HG02870 (cell line): ENCODE data around the gene SLC39A7.
"Not testable (repeated sequence)": the region's sequence is repeated elsewhere in the genome, so short reads cannot be mapped to it uniquely, and the experiment has no call there.

Experiments used
- ATAC-seq: cut with Tn5 transposase; IDR thresholded peaks from one replicate; pipeline ENCODE4 v1.9.1; 2021; ENCODE audit warnings: mild to moderate bottlenecking, moderate library complexity; ENCODE audit not compliant: unreplicated experiment

The SLC39A7 gene

DNA sequence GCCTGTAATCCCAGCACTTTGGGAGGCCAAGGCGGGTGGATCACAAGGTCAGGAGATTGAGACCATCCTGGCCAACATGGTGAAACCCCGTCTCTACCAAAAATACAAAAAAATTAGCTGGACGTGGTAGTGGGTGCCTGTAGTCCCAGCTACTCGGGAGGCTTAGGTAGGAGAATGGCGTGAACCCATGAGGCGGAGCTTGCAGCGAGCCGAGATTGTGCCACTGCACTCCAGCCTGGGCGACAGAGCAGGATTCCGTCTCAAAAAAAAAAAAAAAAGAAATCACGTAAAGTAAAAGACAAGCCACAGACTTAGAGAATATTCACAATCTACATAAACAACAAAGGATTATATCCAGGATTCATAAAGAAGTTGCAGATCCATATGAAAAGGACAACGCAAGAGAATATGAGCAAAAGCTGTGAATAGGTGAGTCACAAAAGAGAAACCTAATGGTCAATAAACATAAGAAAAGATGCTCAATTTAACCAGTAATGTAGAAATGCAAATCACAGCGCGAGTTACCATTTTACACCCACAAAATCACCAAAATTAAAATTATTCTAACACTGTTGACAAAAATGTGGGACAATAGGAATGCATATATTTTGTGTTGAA is 25.9 kb downstream of the SLC39A7 start:
- not testable (repeated sequence) for ATAC-seq

DNA sequence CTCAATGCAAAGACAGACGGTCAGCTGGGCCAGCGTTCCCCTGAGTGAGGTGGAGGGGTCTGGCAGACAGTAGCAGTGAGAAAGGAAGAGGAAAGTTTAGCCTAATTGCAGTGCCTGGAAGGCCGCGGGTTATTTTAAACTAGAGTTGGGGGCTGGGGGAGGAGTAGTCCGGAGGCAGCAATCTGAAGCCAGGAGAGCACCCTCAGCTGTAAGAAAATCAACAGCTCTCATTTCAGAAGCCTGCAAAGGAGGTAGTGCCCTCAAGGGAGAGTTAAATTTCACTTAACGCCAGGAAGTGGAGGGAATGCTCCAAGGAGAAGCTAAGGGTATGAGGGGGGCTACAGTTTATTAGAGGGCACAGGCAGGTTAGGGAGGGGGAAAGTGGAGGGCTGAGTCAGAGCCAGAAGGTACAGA is 34.6 kb downstream of the SLC39A7 start:
- ATAC-seq: no peak

DNA sequence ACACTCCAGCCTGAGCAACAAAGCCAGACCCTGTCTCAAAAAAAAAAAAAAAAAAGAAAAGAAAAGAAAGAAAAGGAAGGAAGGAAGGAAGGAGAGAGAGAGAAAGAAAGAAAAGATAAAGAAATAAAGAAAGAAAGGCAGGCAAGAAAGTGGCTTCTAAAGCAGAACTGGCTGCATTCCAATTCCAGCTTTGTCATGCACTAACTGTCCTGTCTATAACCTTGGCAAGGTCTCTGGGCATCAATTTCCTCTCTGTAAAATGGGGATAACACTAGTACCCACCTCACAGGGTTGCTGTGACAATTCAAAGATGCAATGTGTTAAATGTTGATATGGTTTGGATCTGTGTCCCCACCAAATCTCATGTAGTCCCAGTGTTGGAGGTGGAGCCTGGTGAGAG is 35.7 kb downstream of the SLC39A7 start:
- ATAC-seq: no peak

DNA sequence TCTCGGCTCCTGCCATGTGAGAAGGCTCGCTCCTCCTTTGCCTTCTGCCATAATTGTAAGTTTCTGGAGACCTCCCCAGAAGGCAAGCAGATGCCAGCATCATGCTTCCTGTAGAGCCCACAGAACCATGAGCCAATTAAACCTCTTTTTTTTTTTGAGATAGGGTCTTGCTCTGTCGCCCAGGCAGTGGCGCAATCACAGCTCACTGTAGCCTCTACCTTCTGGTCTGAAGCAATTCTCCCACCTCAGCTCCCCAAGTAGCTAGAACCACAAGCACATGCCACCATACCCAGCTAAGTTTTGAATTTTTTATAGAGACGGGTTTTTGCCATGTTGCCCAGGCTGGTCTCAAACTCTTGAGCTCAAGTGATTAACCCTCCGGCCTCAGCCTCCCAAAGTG is 36.2 kb downstream of the SLC39A7 start:
- no peak for ATAC-seq

DNA sequence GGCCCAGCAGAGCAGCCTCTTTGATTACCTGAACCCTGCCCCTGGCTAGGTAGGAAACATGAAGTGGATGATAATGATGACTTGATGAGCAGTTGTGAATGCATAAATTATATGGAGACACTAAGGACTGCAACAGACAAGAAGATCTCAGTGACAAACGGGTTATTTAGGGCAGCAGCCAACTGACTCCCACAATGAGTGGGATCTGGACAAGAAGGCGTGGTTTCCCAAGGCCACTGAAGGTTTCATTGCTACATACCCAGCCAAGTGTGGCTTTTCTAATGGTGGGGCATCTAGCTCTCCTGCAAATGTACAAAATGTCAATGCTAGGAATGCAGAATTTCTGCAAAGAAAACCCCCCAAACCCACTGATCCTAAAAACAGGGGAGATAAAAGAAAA is 37.1 kb downstream of the SLC39A7 start:
- no peak for ATAC-seq

DNA sequence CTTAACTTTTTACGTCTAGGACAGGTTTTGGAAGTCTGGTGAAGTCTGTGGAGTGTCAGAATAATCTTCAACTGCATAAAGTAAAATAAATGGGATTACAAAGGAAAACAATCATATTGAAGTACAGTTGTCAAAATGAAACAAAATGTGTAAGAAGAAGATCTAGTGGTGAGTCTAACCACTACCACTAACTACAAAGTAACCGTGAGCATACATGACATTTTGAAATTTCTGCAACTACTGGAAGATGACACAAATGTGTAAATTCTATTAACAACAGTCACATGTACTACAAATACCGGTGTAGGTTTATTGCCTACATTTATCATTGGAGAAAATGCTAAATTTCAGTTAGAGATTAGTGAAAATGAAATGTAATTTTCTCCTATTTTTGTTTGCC is 41.3 kb downstream of the SLC39A7 start:
- no peak for ATAC-seq

DNA sequence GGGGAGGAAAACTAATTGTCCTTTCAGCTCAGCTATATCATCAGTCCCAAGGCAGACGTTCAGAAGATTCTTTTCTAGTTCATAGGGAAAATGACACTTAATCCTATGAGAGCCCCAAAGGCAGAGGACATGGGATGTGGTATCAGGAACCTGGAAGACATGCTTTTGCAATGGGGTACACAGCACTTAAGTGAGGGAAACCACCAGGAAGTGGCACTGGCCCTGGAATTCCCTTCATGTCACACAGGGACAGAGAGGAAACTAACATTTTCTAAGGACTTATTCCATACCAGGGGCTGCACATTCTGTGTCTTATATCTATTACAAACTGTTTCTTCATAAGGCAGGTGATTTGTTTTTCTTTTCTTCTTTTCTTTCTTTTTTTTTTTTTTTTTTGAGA is 42.8 kb downstream of the SLC39A7 start:
- no peak for ATAC-seq

DNA sequence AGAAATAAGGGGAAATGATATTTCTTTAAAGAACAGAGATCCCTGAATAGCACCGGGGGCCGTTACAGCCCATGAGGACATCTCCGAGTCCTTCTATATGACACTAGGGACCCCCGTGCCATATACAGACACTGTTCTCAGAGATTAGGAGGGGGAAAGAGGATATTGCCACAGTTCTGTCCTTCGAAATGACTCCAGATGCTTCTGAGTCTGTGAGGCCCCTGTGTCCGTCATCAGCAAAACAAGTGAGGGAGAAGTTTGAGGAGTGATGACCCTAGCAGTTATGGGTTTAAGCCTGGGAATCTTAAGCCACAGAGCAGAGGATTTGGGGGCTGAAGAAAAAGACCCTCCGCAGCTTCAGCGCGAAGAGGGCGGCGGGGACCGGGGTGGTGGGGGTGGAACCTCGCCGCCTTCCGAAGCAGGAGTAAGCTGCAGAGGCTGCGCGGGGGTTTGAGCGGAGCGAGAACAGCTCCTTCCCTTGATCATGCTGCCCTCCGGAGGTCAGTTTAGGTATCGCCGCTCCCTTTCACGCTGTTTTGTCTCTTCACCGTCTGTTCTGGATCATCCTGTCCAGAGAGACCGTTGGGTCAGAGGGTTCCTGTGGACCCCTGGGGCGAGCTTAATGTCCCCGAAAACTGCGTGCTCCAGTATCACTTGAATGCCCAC is 47.4 kb downstream of the SLC39A7 start:
- ATAC-seq: no peak

DNA sequence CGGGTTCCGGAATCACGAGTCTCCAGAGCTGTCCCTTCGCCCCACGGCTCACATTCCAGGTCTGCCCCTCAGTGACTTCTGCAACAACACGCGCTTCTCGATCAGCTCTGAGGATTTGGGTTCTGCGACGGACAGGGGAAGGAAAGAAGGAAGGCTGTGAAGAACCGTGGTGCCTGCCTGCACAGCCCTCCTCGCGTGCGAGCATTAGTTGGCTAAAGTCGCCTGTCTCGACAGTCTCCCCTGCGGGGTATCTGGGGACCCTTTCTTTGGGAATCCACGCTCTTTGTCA is 47.9 kb downstream of the SLC39A7 start:
- no peak for ATAC-seq

DNA sequence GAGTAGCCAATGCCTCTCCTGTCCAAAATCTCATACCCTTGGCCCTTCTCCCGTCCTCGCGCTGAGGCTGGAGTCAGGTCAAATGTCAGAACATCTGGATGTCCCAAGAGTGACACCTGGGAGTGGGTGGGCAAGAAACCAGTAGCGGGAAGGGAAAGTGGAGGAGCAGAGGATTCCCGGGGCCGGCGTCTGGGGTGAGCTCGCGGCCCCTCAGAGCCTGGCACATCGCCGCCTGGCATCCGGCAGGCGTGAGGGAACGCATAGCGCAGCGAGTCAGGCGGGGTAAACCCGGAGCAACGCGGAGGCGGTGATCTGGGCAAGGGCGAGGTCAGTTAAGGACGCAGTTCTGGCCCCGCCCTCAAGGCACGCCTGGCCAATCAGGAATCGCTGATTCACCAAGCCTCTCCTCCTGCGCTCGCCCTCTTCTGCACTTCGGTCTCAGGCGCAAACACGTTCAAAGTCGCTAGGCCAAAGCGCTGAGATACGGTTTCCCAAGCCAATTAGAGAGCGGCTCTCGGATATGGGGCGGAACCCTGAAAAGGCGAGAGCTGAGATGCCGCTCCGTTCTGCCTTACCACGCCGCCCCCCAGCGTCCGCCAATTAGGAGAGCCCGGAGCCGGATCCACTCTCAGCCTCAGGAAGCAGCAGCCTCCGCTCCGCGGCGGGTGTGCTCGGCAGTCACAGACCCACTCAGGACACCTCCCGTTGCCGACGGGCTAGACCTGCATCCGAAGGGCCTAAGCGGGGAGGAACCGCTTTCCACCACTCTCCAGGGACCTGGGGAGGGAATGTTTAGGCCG is 48.5 kb downstream of the SLC39A7 start:
- ATAC-seq: peak; percentile 91

DNA sequence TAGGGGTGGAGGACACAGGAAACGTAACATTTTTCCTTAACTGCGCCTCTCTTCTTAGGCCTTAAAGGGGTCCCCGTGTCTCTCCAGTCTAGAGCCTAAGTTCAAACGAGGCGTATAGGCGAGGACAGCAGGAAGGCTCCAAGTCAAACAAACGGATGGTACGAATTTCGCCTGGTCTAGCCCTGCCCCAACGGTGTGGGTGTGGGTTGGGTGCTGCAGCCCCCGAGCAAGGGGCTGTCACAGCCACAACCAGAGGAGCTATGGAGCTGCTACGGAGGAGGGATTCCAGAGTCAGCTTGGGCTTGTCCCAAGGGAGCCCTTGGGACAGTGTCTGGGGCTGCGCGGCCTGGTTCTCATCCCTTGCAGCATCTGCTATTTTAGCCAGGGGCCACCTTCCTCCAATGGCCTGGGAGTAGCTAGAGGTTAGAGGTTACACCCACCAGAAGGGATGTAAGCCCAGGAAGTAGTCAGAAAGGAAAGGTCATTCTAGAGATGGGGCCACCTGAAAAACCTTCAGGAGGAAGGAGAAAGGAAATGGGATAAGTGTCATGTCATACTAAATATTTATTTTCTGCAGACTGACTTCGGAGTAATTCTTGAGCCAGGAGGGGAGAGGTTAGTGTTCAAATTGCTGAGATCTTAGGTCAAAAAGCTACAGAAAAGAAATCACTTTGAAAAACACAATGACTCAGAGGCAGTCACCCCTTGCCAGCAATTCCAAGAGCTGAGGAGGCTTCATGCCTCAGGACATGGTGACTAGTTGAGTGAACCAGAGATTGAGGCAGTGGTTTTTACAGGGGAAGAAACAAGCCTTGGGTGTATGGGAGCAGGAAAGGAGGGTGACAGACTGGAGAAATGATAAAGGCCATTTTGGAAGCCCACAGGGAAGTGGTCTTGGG is 49.3 kb downstream of the SLC39A7 start:
- no peak for ATAC-seq

DNA sequence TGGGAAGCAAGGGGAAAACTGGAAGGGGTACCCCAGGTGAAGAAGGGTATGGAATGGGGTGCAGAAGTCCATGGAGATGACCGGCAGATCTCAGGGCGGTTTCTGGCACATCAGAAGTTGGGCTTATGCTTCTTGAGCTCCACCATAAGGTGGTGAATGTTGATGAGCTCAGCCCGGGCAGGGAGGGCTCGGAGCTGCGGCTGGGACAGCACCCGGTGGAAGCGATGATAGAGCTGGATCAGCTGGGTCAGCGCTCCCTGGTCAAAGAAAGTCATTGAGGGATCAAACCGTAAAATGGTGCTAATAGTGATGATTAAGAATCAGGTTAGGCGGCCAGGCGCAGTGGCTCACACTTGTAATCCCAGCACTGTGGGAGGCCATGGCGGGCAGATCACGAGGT is 50.1 kb downstream of the SLC39A7 start:
- ATAC-seq: no peak

DNA sequence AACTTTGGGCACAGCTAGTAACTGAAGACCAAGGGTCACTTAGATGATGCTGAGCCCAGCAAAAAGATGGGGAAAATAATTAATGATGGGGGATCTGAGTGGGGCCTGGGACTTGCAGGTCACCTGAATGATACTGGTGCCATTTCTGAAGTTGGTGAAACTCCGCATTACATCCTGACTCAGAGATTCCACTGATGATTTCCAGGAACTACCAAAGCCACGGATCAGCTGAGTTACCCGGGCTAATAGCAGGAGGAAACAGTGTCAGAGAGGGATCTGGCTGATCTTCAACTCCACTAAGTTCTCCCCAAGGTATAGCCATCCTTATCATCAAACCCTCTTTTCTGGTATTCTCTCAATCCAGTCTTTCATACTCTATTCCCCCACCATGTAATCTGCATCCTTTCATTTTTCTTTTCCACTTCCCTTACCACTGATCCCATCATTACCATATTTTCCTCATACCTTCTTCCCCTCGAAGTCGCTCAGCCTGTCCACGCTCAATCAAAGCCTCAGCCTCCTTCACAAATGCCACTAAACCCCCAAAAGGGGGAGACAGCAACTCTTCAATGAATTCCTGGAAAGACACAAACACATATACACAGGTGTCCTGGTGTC is 50.8 kb downstream of the SLC39A7 start:
- ATAC-seq: no peak

DNA sequence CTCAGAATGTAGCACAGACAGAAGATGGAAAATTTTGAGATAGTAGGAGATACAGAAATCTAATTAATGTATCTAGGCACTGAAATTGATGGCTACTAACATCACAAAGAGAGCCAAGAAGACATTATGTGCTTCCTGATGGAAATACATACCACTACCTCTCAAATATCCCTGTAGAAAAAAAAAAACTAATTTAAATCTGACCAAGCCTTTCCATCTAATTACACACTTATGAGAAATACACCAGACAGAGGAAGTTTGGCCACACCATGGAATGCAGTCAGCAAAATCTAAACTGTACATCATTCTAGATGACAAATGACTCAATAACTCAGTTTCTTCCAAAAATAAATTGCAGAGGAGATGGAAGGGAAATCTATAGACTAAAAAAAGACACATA is 52.1 kb downstream of the SLC39A7 start:
- no peak for ATAC-seq
